PFSK-1 (cell line): Measurements from ENCODE around the gene PLIN5.

Experiments
- FOXP2 ChIP-seq: optimal IDR thresholded peaks from 2 replicates; pipeline ENCODE3; 2011; ENCODE audit warnings: borderline replicate concordance, control low read depth, inconsistent platforms; ENCODE audit not compliant: insufficient read depth; ENCODE audit errors: extremely low read length, extremely low read depth
- POLR2AphosphoS5 ChIP-seq: IDR thresholded peaks from 2 replicates; pipeline ENCODE4 v1.6.1; 2012; ENCODE audit warnings: low read depth, mild to moderate bottlenecking, control low read depth, low read length, moderate library complexity
- REST ChIP-seq, 2 experiments: IDR thresholded peaks; 2 replicates each; pipeline versions ENCODE4 v1.6.1 to v1.8.0; 2011 to 2012; ENCODE audit warnings: low read depth in 2 of 2, low read length in 2 of 2, control low read depth in 1 of 2, inconsistent platforms in 1 of 2, mild to moderate bottlenecking in 1 of 2, moderate library complexity in 1 of 2; ENCODE audit not compliant: insufficient read depth in 1 of 2
- SIN3A ChIP-seq: IDR thresholded peaks from 2 replicates; pipeline ENCODE4 v1.6.1; 2012; ENCODE audit warnings: mild to moderate bottlenecking, low read length, moderate library complexity, borderline replicate concordance; ENCODE audit not compliant: insufficient read depth
- TAF1 ChIP-seq: IDR thresholded peaks from 2 replicates; pipeline ENCODE4 v1.6.1; 2012; ENCODE audit warnings: low read length, control low read depth, borderline replicate concordance; ENCODE audit not compliant: insufficient read depth

The PLIN5 gene

GRCh38 chr19:4550018-4550417 is 15.0 kb upstream of the PLIN5 start:
- TF ChIP-seq TAF1 (no peak), POLR2AphosphoS5 (no peak), SIN3A (no peak), FOXP2 (no peak), REST (IDR thresholded peaks at IDR 0.05; ENCODE audit: insufficient read depth in 1 of 2, low read depth in 2 of 2, low read length in 2 of 2) (no peak)

GRCh38 chr19:4548238-4548584 is 13.2 kb upstream of the PLIN5 start:
- TF ChIP-seq SIN3A (no peak), REST (IDR thresholded peaks at IDR 0.05; ENCODE audit: insufficient read depth in 1 of 2, low read depth in 2 of 2, low read length in 2 of 2) (no peak), POLR2AphosphoS5 (no peak), FOXP2 (no peak), TAF1 (no peak)

- TF ChIP-seq REST (IDR thresholded peaks at IDR 0.05; ENCODE audit: insufficient read depth in 1 of 2, low read depth in 2 of 2, low read length in 2 of 2) (no peak), FOXP2 (no peak), POLR2AphosphoS5 (no peak), TAF1 (no peak), SIN3A (no peak)
Measured at GRCh38 chr19:4547303-4548237, 12.5 kb upstream of the PLIN5 start.

- no peak for TF ChIP-seq REST (IDR thresholded peaks at IDR 0.05; ENCODE audit: insufficient read depth in 1 of 2, low read depth in 2 of 2, low read length in 2 of 2)
- no peak for TF ChIP-seq FOXP2
- TF ChIP-seq TAF1 = no peak
- TF ChIP-seq SIN3A = no peak
- TF ChIP-seq POLR2AphosphoS5 = no peak
Measured at GRCh38 chr19:4543842-4544647, 9.0 kb upstream of the PLIN5 start.
